Mammary epithelial cell (primary cell): Measurements from ENCODE around the gene GPR42.

Experiments
- EZH2 ChIP-seq: IDR thresholded peaks from 2 replicates; pipeline ENCODE4 v1.6.1; 2012; ENCODE audit warnings: low read length, inconsistent platforms, borderline replicate concordance
- TF ChIP-seq, protein P1 (sequence below), 2 donors: IDR thresholded peaks in 1 of 2; conservative IDR thresholded peaks in 1 of 2; 2 replicates each; pipeline ENCODE4 v1.5.1; 2011 to 2012; ENCODE audit warnings: inconsistent platforms in 2 of 2, low read length in 2 of 2, mild to moderate bottlenecking in 2 of 2, control low read depth in 1 of 2, low read depth in 1 of 2; ENCODE audit not compliant: insufficient read depth in 1 of 2; ENCODE audit errors: extremely low read depth in 1 of 2

DNA sequence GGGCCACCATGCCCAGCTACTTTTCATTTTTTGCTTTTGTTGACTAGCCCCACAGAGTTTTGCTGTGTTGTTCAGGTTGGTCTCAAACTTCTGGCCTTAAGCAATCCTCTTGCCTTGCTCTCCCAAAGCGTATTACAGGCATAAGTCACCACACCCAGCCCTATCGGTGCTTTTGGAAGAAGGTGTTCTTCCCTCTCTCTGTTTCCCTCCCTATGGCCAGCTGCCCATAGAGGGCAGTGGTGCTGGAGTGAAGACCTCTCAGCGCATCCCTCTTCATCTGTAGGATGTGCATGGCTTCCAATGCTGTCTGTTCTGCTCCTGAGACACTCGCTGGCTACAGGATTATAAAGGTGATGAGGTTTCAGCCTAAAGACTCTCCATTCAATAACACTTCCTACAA is 43.2 kb upstream of the GPR42 start:
- TF ChIP-seq, protein P1, sequence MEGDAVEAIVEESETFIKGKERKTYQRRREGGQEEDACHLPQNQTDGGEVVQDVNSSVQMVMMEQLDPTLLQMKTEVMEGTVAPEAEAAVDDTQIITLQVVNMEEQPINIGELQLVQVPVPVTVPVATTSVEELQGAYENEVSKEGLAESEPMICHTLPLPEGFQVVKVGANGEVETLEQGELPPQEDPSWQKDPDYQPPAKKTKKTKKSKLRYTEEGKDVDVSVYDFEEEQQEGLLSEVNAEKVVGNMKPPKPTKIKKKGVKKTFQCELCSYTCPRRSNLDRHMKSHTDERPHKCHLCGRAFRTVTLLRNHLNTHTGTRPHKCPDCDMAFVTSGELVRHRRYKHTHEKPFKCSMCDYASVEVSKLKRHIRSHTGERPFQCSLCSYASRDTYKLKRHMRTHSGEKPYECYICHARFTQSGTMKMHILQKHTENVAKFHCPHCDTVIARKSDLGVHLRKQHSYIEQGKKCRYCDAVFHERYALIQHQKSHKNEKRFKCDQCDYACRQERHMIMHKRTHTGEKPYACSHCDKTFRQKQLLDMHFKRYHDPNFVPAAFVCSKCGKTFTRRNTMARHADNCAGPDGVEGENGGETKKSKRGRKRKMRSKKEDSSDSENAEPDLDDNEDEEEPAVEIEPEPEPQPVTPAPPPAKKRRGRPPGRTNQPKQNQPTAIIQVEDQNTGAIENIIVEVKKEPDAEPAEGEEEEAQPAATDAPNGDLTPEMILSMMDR (conservative IDR thresholded peaks at IDR 0.05 in 1 of 2, IDR thresholded peaks at IDR 0.05 in 1 of 2; ENCODE audit: extremely low read depth in 1 of 2, insufficient read depth in 1 of 2, low read depth in 1 of 2, low read length in 2 of 2): peak; percentile 12 to 18
- no peak for TF ChIP-seq EZH2
